T-helper 1 cell treated with Interleukin-12 subunit alpha and Interleukin-12 subunit beta and Interleukin-4 antibody, amounts not matched to agents 30 μg/mL and 1 μg/mL, for 36 hours (primary cell): ENCODE measurements around the gene SLC38A3.

ENCODE experiments used
- H3K27ac Mint-ChIP-seq: one replicate; pipeline ENCODE4 v1.8.0; 2021; ENCODE audit warnings: mild to moderate bottlenecking, mixed read lengths
- H3K27me3 Mint-ChIP-seq: one replicate; pipeline ENCODE4 v1.8.0; 2021; ENCODE audit warnings: low read depth, mixed read lengths
- H3K36me3 Mint-ChIP-seq: one replicate; pipeline ENCODE4 v1.8.0; 2021; ENCODE audit warnings: low read depth, mixed read lengths
- H3K4me1 Mint-ChIP-seq: one replicate; pipeline ENCODE4 v1.8.0; 2021; ENCODE audit warnings: low read depth, mixed read lengths
- H3K4me3 Mint-ChIP-seq: one replicate; pipeline ENCODE4 v1.8.0; 2021; ENCODE audit warnings: mild to moderate bottlenecking, moderate library complexity, mixed read lengths
- H3K9me3 Mint-ChIP-seq: one replicate; pipeline ENCODE4 v1.8.0; 2021; ENCODE audit warnings: mixed read lengths

Gene SLC38A3

DNA sequence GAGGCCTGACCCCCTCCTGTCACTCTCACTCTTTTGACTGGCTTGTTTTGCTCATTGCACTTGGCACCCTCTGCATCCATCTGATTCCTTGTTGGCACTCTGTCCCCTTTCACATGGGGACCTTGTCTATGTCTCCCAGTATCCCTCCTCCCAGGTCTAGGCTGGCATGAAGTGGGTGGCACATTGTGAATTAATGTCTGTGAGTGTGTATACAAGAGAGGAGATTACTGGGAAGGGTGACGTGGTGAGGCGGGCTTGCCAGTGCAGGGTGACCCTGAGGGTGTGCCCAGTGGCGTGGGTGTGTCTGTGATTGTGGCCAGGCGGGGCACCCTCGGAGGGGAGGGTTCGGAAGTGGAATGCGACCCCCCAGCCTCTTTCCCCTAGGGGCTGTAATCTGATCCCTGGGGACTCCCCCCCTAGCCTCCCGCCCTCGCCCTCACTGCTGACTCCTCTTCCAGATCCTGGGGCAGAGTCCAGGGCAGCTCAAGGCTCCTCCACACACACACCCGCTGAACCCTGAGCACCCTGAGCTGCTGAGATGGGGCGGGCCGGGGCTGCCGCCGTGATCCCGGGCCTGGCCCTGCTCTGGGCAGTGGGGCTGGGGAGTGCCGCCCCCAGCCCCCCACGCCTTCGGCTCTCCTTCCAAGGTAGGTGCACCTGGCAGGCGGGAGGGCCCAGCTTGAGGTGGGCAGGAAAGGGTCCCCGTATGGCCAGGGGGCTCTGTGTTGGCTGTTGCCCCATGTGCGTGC, 63.8 kb downstream of the SLC38A3 start, which contains the start of gene SEMA3B:
SEMA3B (plus strand) TSS at position 445 of the 749 bp plus-strand sequence; CDS start at position 539, 94 bp downstream.
- Mint-ChIP-seq H3K36me3 (no peaks in the 10 kb centered on the region), H3K27ac (no peak within 1 kb of the TSS), H3K27me3 (peaks cover 18% of the 10 kb centered on the region), H3K4me3 (no peak within 1 kb of the TSS), H3K9me3 (no peaks in the 10 kb centered on the region), H3K4me1 (peaks cover 9% of the 10 kb centered on the region)

DNA sequence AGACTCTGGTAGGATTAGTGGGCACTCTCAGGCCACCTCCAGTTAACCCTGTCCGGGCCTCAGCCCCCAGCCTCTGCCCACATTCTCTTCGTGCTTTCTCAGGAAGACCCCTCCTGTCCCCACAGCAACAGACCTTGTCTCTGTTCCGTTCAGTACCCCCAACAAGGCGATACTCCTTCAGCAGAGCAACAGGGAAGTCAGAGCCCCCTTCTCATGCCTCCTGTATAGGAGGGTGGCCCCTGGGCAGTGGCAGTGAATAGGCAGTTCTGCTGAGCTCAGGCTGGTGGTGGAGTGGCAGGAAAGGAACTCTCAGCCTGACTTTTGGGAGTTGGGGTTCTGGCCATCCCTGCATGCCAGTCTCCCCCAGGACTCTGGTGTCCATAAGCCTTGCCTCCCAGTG, 64.4 kb downstream of the SLC38A3 start:
- Mint-ChIP-seq H3K27ac (no peak overlapping the region), H3K4me3 (no peak overlapping the region), H3K27me3 (peaks cover 23% of the 10 kb centered on the region), H3K9me3 (no peaks in the 10 kb centered on the region), H3K36me3 (no peaks in the 10 kb centered on the region), H3K4me1 (peaks cover 13% of the 10 kb centered on the region)

DNA sequence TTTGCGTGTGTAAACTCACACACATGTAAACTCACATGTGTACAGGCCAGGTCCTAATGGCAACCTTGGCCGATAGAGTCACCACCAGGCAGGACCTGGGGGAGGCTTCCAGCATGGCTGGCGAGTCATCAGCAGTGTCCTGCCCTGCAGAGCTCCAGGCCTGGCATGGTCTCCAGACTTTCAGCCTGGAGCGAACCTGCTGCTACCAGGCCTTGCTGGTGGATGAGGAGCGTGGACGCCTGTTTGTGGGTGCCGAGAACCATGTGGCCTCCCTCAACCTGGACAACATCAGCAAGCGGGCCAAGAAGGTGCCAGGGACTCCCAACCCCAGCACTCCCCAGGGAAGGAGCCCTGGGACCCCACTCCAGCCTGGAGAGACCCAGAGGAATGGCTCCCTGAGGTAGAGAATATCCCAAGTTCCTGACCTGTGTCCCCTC, 64.9 kb downstream of the SLC38A3 start:
- H3K27me3 Mint-ChIP-seq, result peaks cover 28% of the 10 kb centered on the region
- H3K27ac Mint-ChIP-seq, result no peak overlapping the region
- no peak overlapping the region for H3K4me3 Mint-ChIP-seq
- H3K4me1 Mint-ChIP-seq, result peaks cover 15% of the 10 kb centered on the region
- H3K9me3 Mint-ChIP-seq, result no peaks in the 10 kb centered on the region
- H3K36me3 Mint-ChIP-seq, result no peaks in the 10 kb centered on the region

DNA sequence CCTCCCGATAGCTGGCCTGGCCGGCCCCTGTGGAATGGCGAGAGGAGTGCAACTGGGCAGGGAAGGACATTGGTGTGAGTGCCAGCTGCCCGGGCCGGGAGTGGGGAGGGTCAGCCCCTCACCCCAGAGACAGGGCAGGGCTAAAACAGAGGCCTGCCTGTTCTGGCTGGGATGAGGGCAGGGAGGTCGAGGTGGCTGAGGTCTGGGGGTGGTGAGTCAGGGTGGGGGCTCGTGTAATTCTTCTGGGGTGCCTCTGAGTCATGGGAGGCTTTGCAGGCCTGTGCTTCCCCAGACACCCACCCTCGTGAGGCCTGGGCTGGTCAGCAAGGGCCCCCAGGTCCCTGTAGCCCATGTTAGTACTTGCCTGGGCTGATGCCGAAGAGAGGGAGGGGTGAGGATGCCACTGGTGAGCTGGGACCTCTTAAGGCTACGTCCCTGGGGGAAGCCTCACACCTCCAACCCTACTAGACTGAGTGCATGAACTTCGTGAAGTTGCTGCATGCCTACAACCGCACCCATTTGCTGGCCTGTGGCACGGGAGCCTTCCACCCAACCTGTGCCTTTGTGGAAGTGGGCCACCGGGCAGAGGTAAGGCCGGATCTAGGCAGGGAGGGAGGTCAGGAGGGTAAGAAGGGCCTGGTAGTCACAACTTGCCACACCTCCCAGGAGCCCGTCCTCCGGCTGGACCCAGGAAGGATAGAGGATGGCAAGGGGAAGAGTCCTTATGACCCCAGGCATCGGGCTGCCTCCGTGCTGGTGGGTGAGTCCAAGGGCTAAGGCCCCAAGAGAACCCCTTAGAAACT, 65.6 kb downstream of the SLC38A3 start:
- Mint-ChIP-seq H3K4me1 (peaks cover 17% of the 10 kb centered on the region), H3K27me3 (peaks cover 35% of the 10 kb centered on the region), H3K9me3 (no peaks in the 10 kb centered on the region), H3K4me3 (no peak overlapping the region), H3K36me3 (no peaks in the 10 kb centered on the region), H3K27ac (no peak overlapping the region)
